Measurements from ENCODE around the gene SLC8A3.

DNA sequence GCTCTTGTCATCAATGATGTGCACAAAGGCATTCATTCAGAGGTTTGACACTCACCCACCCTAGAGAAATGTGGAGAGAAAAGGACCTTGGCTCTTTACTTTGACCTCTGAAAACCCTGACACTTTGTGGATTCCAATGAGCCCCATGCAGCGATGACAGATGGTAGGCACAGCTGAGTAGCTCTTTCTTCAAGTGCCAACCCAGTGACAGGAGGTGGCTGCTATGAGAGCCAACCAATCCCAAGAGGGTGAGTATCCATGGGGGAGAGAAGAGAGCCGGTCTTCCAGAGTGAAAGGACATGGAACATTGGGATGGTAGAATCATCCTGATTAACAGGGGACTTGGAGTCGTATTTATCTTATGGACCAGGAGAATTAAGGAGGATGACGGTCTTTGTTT is 17.8 kb downstream of the SLC8A3 start:
- TF ChIP-seq, protein P1, sequence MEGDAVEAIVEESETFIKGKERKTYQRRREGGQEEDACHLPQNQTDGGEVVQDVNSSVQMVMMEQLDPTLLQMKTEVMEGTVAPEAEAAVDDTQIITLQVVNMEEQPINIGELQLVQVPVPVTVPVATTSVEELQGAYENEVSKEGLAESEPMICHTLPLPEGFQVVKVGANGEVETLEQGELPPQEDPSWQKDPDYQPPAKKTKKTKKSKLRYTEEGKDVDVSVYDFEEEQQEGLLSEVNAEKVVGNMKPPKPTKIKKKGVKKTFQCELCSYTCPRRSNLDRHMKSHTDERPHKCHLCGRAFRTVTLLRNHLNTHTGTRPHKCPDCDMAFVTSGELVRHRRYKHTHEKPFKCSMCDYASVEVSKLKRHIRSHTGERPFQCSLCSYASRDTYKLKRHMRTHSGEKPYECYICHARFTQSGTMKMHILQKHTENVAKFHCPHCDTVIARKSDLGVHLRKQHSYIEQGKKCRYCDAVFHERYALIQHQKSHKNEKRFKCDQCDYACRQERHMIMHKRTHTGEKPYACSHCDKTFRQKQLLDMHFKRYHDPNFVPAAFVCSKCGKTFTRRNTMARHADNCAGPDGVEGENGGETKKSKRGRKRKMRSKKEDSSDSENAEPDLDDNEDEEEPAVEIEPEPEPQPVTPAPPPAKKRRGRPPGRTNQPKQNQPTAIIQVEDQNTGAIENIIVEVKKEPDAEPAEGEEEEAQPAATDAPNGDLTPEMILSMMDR (conservative IDR thresholded peaks at IDR 0.05; ENCODE audit: low read length), result no peak
- TF ChIP-seq EZH2phosphoT487 (IDR thresholded peaks at IDR 0.05; ENCODE audit: borderline replicate concordance), result no peak

Measured in Loucy (cell line).